GM21367 (cell line): ENCODE measurements around the gene NOL4L.

Experiments used
- ATAC-seq: cut with Tn5 transposase; IDR thresholded peaks from one replicate; pipeline ENCODE4 v1.9.1; 2021; ENCODE audit not compliant: unreplicated experiment

NOL4L gene, protein sequence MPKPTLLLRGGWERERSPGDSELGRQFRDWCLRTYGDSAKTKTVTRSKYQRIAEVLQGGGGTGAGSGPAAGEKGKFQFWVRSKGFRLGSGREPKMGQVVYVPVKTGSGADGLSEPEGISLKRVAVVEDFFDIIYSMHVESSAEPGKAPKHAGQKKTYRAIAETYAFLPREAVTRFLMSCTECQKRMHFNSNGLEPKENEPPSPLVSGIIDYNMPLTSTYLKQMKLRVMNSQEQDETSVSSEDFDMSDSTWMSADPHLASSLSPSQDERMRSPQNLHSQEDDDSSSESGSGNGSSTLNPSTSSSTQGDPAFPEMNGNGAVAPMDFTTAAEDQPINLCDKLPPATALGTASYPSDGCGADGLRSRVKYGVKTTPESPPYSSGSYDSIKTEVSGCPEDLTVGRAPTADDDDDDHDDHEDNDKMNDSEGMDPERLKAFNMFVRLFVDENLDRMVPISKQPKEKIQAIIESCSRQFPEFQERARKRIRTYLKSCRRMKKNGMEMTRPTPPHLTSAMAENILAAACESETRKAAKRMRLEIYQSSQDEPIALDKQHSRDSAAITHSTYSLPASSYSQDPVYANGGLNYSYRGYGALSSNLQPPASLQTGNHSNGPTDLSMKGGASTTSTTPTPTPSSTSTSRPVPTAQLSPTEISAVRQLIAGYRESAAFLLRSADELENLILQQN

DNA sequence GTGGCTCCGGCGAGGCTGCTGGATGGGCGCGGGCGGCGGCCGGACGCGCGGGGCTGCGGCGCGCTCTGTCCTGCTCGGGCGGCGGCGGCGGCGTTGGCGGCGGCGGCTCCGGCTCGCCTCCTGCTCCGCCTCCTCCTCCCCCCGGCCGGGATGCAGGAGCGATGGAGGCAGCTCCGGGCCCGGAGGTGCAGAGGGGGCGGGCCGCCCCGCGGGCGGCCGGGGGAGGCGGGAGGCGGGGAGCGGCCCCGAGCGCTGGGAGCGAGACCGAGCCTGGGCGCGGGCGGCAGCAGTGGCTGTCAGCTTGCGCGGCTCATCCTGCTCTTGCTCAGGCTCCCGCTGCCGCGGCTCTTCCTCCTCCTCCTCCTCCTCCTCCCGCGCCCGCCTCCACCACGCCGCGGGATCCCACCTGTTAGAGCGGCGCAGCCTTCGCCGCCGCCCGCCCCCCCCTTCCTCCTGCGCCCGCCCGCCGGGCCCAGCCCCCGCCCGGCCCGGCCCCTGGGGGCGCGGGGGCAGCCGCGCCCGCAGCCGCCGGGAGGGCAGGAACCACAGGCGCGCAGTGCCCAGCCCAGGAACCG, at the start of gene NOL4L:
TSS of gene NOL4L (minus strand) at position 323 of the 575 bp plus-strand sequence. CDS start 443 bp downstream, outside the sequence.
- ATAC-seq = no peak

DNA sequence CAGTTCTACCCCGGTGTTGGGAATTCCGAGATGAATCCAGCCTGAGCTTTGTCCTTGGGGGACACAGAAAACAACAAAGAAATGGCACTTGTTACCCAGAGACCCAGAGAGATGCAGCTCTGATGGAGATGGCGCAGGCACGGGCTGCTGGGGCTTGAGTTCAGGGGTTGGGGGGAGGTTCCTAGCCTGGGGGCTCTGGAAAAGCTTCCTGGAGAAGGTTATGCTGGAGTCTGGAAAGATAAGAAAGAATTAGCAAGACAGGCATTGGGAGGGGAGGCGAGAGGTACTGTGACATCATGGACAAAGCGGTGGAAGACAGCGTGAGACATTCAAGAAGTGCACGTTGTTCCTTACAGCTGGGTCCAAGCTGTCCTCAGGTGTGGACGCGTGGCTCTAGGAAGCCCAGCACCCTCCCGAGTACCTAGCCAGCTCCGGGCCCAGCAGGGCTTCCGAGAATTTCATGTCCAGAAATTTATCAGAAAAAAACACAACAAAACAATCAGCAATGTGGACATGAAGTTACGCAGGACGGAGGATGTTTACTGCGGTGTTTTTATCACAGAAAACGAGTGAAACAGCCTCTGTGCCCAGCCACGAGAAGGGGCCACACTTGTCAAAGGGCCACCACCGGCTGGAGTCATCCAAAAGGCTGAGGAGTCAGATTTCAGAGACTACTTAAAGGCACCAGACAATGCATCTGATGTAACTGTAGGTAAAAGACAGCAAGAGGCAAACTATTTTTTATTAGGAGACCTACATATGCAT, 49.1 kb upstream of the NOL4L start:
- ATAC-seq = no peak

DNA sequence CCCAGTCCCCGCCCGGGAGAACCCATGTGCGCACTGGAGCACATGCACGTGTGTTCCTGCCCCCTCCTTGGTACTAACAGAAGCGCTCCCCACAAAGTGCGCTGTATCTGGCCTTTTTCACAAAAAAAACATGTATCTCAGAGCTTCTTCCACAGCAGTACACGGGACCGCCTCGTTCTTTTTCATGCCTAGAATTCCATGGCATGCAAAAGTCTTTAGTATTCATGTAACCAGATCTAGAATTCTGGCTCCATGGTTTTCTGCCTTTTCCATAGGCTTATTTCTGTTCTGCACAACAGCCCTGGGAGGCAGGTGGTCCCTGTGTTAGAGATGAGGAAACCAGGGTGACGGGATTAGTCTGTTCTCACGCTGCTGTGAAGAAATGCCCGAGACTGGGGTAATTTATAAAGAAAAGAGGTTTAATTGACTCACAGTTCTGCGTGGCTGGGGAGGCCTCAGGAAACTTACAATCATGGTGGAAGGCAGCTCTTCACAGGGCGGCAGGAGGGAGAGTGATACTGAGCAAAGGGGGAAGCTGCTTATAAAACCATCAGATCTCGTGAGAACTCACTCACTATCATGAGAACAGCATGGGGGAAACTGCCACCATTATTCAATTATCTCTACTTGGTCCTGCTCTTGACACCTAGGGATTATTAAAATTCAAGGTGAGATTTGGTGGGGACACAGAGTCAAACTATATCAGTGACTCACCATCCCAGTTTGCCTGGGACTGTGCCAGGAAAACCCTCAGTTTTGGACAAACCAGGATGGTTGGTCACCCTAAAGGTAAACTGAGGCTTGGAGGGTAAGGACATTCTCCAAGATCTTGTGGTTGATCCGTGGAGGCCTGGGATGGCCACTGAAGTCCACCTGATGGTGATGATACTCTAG, 47.6 kb upstream of the NOL4L start:
- no peak for ATAC-seq

DNA sequence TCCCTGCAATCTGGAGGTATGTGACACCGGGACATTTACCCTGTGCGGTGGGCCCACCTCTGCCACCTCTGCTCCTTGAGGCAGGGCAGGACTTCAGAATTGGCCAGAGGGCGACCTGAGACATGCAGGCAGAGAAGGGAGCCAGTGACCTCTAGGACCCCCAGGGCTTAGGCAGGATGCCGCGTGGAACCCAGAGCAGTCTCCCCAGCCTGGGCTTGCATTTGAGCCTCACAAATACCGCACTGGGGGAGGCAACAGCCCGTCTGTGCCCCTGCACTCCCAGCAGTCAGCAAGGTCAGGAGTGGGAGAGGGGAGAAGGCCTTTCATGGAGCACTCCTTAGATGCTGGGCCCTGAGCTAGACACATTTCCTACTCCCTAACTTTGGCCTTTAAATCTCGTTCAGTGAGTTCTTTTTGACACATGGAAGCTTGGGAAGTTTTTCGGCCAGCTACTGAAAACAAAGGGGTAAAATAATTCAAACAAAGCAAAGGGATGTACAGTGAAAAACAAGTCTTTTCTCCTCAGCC, 46.9 kb upstream of the NOL4L start:
- no peak for ATAC-seq

DNA sequence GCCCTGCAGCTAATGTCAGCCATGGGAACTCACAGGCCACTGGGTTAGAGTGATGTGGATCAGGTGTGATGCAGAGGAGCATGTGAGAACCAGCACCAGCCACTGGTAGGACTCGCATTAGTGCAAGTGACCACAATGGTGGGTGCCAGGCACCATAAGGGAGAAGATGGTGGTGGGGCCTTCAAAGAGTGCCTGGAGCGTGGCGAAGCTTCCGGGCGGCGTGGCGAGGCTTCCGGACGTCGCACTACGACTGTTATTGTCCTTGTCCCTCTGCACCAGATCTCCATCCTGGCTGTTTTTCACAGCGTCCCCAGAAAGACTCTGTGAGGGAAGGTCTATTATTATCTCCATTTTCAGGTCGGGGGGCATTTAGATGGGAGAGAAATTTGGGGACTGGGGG, 44.7 kb upstream of the NOL4L start:
- no peak for ATAC-seq

DNA sequence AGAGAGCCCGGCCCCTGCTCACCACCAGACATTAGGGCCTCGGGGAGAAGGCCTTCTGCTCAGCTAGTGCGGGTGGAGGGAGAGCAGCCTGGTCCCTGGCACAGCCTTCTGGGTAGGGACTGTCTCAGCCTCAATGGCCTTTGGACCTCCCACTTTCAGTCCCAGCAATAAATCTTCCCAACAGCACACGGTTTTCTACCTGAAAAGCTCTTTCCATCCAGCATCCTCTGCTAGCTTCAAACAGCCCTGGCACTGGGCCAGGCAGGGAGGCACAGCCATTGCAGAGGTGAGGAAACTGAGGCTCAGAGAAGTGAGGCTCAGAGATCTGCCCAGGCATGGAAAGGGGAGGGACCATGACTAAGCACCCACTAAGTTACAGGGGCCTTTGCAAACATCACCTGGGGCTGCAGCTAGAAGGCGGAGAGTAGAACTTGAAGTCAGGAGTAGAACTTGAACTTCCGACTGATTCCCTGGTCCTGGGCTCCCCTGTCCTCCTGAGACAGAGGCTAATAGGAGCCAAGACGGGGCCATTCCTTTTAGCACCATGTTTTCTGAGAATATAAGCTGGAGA, 43.9 kb upstream of the NOL4L start:
- no peak for ATAC-seq

DNA sequence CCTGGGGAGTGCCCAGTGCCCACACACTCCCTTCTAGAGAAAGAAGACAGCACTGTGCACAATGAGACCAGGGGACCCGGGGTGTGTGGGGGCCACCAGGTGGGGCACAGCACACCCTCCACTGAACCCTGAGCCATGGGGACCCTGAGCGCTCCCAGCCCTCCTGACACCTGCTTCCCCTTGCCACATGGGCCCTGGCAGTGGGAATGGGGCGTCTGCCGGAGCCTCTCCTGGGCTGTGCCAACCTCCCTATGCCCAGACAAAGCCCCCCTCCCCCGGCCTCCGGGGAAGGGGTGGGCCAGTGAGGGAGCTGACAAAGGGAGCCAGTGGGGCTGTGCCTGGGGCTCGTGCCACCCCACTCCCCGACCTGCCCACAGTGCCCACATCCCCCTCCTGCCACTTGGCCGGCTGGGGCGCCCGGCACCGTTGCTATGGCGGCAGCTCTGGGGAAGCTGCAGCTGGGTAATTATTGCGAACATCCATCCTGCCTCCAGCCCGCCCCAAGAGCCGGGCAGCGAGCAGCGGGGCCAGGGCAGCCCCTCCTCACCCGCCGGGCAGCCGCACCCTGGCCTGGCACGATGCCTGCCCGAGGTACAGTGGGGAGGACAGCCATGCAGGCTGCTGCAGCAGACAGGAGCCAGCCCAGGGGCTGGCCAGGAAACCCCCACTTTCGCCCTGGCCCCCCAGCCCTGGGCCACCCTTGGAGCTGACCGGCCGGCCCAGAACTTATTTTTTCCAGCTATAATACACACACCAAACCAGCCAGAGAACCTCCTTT, 41.9 kb upstream of the NOL4L start:
- no peak for ATAC-seq

DNA sequence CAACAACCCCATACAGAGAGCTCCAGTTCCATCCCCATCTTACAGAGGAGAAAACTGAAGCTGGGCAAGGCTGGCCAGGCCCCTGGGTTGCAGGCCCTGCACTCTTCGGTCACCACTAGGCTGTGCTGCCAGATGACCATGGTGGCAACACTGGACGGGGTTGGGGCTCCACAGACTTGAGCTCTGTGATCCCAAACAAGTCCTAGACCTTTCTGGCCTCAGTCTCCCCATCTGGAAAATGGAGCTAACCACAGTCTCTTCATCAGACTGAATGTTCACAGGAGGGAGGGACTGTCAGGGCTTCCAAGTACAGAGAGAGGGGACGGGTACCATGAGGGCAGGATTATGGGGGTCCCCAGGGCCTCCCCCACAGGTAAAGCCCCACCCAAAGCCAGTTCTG, 41.3 kb upstream of the NOL4L start:
- no peak for ATAC-seq

DNA sequence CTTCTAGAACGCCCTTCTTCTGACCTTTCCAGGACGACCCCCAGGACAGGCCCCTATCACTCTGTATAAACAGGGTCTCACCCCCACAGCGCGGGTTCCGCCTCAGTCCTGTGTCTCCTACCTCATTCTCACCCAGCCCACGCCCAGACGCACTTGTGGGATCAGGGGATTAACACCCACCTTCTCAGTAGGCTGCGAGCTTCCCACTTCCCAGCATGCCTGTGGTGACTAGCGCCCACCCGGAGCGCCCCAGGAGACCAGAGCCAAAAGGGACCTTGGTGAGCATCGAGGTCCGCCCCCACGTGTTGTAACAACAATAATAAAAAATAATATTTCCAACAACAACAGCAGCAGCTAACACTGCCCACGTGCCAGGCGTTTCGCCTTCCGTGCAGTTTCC, 40.9 kb upstream of the NOL4L start:
- ATAC-seq = no peak

DNA sequence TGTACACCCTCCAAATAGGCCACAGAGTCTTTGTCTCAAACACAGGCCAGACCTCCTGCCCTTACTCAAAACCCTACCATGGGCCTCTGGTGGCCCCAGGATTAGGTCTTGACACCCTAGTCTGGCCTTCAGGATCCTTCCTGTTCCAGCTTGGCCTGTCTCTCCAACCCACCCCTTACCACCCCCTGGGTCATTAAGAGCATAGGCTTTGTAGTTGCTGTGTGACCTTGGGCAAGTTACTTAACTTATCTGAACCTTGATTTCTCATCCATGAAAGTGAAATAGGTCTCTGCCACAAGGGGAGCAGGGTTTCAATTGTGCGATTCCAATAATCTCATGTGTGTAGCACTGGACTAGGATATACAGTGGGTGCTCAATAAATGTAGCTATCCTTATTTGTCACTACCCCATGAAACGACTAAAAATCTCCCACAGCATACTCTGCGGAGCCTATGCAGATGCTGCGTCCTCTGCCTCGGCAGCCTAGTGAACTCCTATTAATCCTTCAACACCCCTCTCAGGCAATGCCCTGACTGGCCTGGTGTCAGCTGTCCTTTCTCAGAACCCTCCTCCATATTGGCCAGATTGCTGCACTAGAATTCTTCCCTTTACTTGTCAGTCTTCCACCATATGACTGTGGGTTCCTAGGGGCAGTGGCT, 39.7 kb upstream of the NOL4L start:
- no peak for ATAC-seq

DNA sequence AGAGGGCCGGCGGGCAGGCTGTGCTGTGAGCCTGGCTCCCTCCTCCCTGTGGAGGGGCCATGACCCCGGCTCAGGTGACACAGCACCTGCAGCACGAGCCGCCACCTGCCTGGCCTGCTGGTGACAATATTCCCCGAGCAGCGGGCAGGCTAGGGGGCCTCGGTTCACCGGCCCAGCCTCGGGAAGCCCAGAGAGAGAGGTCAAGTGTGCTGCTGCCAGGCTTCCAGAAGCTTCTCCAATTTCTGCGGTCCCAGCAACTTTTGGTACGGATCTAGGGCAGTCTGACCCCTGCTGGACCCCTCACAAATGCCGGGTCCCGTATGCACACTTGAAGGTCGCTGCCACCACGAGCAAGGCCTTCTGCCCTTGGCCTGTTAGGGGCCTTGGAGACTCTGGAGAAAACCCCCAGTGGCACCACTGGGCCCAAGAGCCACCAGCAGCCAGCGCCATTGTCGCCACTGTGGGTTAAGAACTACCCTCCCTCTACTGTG, 38.6 kb upstream of the NOL4L start:
- ATAC-seq = no peak

DNA sequence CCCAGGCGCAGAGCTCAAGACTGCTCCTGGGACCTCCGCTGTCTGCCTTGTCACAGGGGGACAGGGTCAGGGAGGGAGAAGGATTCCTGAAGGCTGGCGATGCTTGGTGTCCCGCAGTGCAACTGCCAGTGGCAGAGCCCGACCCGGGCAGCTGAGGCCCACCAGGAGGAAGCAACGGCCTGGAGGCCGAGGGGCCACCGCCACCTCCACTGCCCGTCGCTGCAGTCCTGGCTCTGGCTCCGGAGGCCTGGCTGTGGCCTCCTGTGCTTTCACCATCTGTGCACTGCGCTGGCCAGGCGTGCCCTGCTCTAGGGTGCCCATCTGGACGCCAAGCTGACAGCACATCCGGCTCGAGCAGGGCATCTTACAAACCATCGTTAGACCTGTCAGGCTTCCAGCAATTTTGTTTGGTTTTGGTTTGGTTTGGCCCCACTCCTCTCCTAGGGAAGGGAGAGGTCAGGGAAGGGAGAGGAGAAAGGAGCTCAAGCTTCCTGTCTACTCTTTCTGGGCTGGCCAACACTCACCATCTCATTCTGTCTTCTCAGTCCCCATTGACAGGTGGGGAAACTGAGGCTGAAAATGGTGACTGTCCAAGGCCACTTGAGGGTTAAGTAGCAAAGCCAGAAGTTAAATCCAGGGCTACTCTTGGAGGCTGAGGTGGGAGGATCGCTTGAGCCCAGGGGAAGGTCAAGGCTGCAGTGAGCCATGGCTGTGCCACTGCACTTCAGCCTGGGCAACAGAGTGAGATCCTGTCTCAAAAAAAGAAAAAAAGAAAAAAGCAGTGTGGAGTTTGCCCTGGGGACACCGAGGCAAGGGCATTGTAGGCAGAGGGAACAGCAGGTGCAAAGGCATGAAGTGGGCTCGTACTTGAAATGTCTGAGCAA, 37.7 kb upstream of the NOL4L start:
- no peak for ATAC-seq

DNA sequence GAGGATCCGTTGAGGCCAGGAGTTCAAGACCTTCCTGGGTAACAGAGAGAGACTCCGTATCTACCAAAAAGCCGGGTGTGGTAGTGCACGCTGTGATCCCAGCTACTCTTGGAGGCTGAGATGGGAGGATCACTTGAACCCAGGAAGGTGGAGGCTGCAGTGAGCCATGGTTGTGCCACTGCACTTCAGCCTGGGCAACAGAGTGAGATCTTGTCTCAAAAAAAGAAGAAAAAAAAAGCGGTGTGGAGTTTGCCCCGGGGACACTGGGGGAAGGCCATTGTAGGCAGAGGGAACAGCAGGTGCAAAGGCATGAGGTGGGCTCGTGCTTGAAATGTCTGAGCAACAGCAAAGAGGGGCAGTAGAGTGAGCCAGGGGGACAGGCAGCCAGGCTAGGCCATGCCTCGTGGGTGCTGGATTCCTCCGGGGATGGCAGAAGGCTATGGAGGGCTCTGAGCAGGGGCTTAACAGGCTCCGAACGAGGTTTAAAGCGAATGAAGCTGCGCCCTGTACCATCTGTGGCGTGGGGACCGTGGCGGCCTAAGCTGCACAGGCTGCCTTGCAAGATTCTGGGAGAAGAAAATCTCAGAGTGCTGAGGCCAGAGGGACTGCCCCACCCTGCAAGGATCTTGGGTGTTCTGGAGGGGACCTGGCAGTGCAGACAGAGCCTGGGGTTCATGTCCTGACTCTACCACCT, 36.9 kb upstream of the NOL4L start:
- no peak for ATAC-seq

DNA sequence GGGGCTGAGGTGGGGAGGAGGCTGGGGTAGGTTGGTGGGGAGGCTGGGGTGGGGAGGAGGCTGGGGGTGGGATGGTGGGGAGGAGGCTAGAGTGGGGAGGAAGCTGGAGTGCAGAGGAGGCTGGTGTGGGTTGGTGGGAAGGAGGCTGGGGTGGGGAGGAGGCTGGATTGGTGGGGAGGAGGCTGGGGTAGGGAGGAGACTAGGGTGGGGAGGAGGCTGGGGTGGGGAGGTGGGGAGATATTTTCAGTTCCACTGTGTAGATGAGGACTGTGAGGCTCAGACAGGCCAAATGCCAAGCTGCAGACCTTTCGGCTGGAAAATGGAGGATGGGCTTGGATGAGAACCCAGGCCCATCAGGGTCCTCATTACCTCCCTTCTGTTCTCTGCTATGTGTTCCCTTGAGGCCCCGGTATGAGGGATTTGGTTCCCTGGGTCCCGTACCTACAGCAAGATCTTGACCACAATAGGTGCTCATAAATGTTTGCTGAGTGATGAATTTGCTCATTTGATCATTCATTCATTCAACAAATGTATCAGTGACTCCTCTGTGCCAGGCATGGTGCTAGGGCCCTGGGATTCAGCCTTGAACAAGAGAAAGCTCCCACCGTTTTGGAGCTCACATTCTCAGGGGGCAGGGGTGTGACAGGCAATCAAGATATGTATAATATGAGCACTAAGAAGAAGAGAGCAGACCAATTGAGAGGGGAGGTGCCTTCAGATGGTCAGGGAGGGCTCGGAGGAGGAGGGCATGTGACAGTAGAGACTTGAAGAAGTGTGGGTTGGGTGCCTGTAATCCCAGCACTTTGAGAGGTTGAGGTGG, 36.1 kb upstream of the NOL4L start:
- ATAC-seq = no peak

DNA sequence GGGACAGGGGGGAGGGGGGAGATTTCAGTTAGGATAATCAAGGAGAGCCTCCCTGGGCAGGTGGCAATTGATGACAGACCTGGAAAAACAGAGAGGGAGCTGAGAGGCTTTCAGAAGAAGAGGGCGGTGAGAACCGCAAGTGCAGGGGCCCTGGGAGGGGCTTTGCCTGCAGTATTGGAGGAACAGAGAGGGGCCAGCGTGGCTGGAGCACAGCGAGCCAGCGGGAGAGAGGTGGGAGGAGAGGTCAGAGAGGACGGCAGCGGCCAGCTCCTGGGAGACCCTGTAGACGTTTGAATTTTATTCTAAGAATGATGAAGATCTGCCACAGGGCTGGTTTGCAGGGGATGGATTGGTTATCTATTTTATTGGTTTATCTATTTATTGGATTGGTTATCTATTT, 34.5 kb upstream of the NOL4L start:
- no peak for ATAC-seq

DNA sequence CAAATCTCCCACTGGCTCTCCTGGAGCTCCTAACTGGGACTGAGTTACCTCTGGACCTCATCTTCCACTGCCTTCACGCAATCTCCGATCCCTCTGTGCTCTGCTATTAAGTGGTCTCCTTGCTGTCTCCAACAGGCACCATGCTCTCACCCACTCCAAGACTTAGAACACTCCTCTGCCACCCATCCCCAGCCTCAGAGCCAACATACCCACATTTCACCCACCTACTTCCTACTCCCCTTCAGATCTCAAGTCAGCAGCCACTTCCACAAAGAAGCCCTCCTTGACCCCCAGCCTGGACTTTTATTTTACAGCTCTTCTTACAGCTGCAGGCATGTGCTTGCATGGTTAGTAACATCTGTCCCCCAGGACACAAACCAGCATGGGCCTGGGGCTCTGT, 29.6 kb upstream of the NOL4L start:
- ATAC-seq = no peak
